Suprapubic skin (tissue), 3 donors: ENCODE results near the gene EPHB4.

Experiments used
- CTCF ChIP-seq, 2 donors: fragments of 200-600 bp in 1 of 2; fragments of 450-650 bp in 1 of 2; sonication (generic) in 1 of 2; IDR thresholded peaks; one replicate each; pipeline ENCODE4 v1.5.1; 2016 to 2019; ENCODE audit warnings: antibody characterized with exemption in 2 of 2, mild to moderate bottlenecking in 1 of 2, moderate library complexity in 1 of 2
- EP300 ChIP-seq: sonication (generic); formaldehyde crosslinking; IDR thresholded peaks from one replicate; pipeline ENCODE4 v1.6.1; 2017; ENCODE audit warnings: antibody characterized with exemption
- POLR2A ChIP-seq, 2 donors: fragments of 450-650 bp; IDR thresholded peaks; one replicate each; pipeline ENCODE4 v1.6.1; 2017; ENCODE audit warnings: antibody characterized with exemption in 2 of 2, mild to moderate bottlenecking in 2 of 2, moderate library complexity in 2 of 2

GRCh38 chr7:100823140-100823525, 4.2 kb downstream of the EPHB4 start:
- TF ChIP-seq CTCF (IDR thresholded peaks at IDR 0.05) = no peak
- no peak for TF ChIP-seq POLR2A (IDR thresholded peaks at IDR 0.05)
- TF ChIP-seq EP300 = no peak
